BJ (cell line): ENCODE measurements around the gene NCBP1. TPM values are rescaled to one million over a fixed set of nuclear protein-coding genes. Genes with fewer than 3 reads are reported as not detected.

Experiments used
- CTCF ChIA-PET: fragments of 350-600 bp; formaldehyde crosslinking; extraction: SDS; loops from one replicate; lab custom pipeline; 2021; ENCODE audit warnings: antibody characterized with exemption, inconsistent platforms; lab: Yijun Ruan, JAX
- POLR2A ChIA-PET: fragments of 300-600 bp; sonication (Branson Sonifier 250); formaldehyde crosslinking; extraction: SDS; loops from one replicate; lab custom pipeline; 2021; ENCODE audit warnings: antibody characterized with exemption; lab: Charles Lee
- DNase-seq: peaks from one replicate; pipeline ENCODE4 v3.0.0-alpha.2; 2011; ENCODE audit warnings: low read depth
- H3K27me3 ChIP-seq: 2 replicates; pipeline ENCODE4 v1.6.0; 2011; ENCODE audit warnings: low read length; ENCODE audit not compliant: control insufficient read depth, insufficient read depth
- H3K36me3 ChIP-seq: 2 replicates; pipeline ENCODE4 v1.5.1; 2011; ENCODE audit warnings: low read length; ENCODE audit not compliant: control insufficient read depth, insufficient read depth
- H3K4me3 ChIP-seq: 2 replicates; pipeline ENCODE4 v1.5.1; 2011; ENCODE audit warnings: low read depth, mild to moderate bottlenecking, control low read depth, low read length
- polyA plus RNA-seq: library from polyadenylated mRNA; depleted of rRNA; stranded (reverse); fragments of >200 nt; gene quantifications from 2 replicates; pipeline ENCODE4 v1.2.3, GENCODE V29; 2011
- TF ChIP-seq, protein P1 (sequence below): IDR thresholded peaks from 2 replicates; pipeline ENCODE4 v1.5.1; 2011; ENCODE audit warnings: low read depth, mild to moderate bottlenecking, control low read depth, inconsistent platforms, low read length, moderate library complexity; ENCODE audit not compliant: insufficient read depth

Gene NCBP1
- polyA plus RNA-seq, 1 experiment: 11.0 TPM

DNA sequence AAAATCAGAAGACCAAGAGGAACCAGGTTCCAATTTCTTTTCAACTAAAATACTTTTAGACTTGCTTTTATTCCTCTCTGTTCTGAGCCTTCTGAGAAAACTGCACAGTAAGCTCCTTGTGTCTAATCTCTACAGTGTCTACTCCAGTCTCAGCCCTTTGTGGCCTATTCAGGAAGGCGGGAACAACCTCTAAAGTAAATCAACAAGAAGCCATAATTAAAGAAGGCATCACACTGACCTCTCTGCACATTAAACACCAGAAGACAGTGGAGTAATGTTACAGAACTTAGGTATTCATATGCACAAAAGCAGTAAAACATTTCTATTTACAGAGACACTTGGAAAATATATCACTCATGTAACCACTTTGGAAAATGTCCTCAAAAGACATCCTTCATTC, 48.6 kb downstream of the NCBP1 start:
- no peaks in the 10 kb centered on the region; the same call in none of the 2 replicates for H3K36me3 ChIP-seq
- no peak overlapping the region for H3K4me3 ChIP-seq
- no peak for DNase-seq
- H3K27me3 ChIP-seq: no peaks in the 10 kb centered on the region
- TF ChIP-seq, protein P1, sequence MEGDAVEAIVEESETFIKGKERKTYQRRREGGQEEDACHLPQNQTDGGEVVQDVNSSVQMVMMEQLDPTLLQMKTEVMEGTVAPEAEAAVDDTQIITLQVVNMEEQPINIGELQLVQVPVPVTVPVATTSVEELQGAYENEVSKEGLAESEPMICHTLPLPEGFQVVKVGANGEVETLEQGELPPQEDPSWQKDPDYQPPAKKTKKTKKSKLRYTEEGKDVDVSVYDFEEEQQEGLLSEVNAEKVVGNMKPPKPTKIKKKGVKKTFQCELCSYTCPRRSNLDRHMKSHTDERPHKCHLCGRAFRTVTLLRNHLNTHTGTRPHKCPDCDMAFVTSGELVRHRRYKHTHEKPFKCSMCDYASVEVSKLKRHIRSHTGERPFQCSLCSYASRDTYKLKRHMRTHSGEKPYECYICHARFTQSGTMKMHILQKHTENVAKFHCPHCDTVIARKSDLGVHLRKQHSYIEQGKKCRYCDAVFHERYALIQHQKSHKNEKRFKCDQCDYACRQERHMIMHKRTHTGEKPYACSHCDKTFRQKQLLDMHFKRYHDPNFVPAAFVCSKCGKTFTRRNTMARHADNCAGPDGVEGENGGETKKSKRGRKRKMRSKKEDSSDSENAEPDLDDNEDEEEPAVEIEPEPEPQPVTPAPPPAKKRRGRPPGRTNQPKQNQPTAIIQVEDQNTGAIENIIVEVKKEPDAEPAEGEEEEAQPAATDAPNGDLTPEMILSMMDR: no peak
- CTCF ChIA-PET: no interaction called here
- POLR2A ChIA-PET: no interaction called here

DNA sequence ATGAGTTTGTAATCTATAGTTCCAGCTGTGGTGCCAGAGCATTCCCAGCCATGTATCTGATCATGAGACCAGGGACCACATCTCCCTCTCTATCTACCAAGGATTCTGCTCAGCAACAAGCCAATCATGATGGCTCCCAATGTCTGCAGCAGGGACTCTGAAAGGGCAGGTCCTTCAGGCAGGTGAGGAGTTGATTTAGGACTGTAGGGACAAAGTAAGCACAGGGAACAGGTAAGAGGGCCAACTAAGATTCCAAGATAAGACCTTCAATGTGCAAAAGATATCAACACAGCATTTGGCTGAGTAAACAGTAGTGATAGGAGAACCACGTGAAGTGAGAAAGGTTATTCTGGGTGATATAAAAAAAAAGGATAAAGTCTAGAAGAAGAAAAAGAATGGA, 55.0 kb downstream of the NCBP1 start:
- Histone ChIP-seq H3K4me3 (no peak overlapping the region), H3K36me3 (peaks cover 2% of the 10 kb centered on the region), H3K27me3 (no peaks in the 10 kb centered on the region)
- TF ChIP-seq, protein P1: no peak
- ChIA-PET POLR2A (no interaction called here), CTCF (interaction anchor here (1.7 kb wide), 1 partner anchor 212 kb away, joined by 7 read pairs; no protein-coding TSS in a partner anchor)
- DNase-seq: no peak

- no peak for DNase-seq
- TF ChIP-seq, protein P1: no peak
- CTCF ChIA-PET: interaction anchor here (1.7 kb wide), 1 partner anchor 211 kb away, joined by 7 read pairs; no protein-coding TSS in a partner anchor
- POLR2A ChIA-PET: no interaction called here
- H3K4me3 ChIP-seq: no peak overlapping the region
- H3K36me3 ChIP-seq: peaks cover 2% of the 10 kb centered on the region; the same call in 1 of the 2 replicates
- no peaks in the 10 kb centered on the region for H3K27me3 ChIP-seq
Measured at GRCh38 chr9:97689401-97690180, 56.0 kb downstream of the NCBP1 start.

- Histone ChIP-seq H3K4me3 (no peak overlapping the region), H3K36me3 (no peaks in the 10 kb centered on the region; the same call in 1 of the 2 replicates), H3K27me3 (no peaks in the 10 kb centered on the region)
- TF ChIP-seq, protein P1: no peak
- ChIA-PET CTCF (no interaction called here), POLR2A (no interaction called here)
- DNase-seq: no peak
Measured at GRCh38 chr9:97694769-97695168, 61.1 kb downstream of the NCBP1 start.

GRCh38 chr9:97695390-97695789, 61.8 kb downstream of the NCBP1 start:
- DNase-seq: no peak
- ChIA-PET CTCF (no interaction called here), POLR2A (no interaction called here)
- Histone ChIP-seq H3K36me3 (no peaks in the 10 kb centered on the region), H3K27me3 (no peaks in the 10 kb centered on the region; the same call in 1 of the 2 replicates), H3K4me3 (no peak overlapping the region; the same call in 1 of the 2 replicates)
- TF ChIP-seq, protein P1: no peak
